C4-2B (cell line): ENCODE results near the gene CUX1.

Experiments used
- H3K27ac ChIP-seq: fragments of 450-650 bp; 2 replicates; pipeline ENCODE4 v1.5.1; 2017
- ZFX ChIP-seq: fragments of 450-650 bp; IDR thresholded peaks from 2 replicates; pipeline ENCODE4 v1.6.1; 2017
- TF ChIP-seq, protein P1 (sequence below): fragments of 450-650 bp; conservative IDR thresholded peaks from 2 replicates; pipeline ENCODE4 v1.5.1; 2017; ENCODE audit warnings: mild to moderate bottlenecking

The CUX1 gene

DNA sequence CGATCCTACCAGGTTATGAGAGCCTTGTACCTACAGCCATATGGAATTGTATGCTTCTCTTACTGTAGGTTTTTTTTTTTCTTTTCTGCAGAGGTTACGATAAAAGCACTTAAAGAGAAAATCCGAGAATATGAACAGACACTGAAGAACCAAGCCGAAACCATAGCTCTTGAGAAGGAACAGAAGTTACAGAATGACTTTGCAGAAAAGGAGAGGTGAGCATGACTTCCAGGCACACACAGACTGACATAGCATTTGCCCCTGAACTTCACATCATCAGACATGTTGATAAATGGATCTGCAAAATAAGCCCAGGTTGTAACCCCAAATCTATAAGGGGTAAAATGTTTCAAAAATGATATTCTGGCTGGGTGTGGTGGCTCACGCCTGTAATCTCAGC, 286.8 kb downstream of the CUX1 start:
- no peak overlapping the region for H3K27ac ChIP-seq

DNA sequence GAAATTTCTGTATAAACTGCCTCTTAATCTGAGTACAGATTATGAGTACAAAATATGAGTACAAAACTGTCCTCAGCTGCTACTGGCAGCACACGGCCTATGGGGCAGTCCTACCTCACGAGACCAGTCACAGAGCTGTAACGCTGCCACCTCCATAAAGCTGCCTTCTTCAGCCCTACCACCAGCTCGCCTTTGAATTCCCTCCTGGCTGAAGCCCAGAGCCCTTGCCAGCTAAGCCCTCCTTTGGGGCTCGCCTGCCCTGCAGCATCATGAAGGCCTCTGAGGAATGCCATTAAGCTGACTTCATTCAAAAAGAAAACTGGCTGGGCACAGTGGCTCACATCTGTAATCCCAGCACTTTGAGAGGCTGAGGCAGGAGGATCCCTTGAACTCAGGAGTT, 289.2 kb downstream of the CUX1 start:
- H3K27ac ChIP-seq: no peak overlapping the region
- no peak for TF ChIP-seq ZFX
- TF ChIP-seq, protein P1, sequence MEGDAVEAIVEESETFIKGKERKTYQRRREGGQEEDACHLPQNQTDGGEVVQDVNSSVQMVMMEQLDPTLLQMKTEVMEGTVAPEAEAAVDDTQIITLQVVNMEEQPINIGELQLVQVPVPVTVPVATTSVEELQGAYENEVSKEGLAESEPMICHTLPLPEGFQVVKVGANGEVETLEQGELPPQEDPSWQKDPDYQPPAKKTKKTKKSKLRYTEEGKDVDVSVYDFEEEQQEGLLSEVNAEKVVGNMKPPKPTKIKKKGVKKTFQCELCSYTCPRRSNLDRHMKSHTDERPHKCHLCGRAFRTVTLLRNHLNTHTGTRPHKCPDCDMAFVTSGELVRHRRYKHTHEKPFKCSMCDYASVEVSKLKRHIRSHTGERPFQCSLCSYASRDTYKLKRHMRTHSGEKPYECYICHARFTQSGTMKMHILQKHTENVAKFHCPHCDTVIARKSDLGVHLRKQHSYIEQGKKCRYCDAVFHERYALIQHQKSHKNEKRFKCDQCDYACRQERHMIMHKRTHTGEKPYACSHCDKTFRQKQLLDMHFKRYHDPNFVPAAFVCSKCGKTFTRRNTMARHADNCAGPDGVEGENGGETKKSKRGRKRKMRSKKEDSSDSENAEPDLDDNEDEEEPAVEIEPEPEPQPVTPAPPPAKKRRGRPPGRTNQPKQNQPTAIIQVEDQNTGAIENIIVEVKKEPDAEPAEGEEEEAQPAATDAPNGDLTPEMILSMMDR: no peak

More for the DNA sequence above, 286.8 kb downstream of the CUX1 start:
- no peak for TF ChIP-seq ZFX
- TF ChIP-seq, protein P1: no peak

DNA sequence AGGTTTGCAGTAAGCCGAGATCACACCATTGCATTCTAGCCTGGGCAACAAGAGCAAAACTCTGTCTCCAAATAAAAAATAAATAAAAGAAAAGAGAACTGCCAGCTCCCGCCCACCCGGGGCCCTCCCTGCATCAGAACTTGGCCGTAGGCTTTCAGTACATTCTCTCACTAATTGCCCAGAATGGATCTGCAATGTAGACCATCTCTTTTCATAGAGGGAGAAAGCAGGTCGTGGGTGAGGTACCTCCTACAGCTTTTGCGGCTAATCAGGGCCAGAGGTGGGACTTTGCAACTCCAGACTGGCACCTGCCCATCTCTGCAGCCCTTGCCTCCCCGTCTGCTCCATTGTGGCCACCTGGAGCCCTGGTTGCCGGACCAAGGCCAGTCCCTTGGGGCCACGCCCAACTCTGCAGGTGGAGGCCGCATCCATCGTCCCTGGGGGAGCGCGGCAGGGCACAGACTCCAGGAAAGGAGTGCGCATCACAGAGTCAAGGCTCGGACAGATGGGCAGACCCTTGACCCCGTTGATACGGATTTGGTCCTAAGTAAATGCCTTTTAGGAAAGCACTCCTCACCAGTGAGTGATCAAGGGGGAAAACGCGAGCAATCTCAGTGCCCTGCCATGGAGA, 290.2 kb downstream of the CUX1 start:
- TF ChIP-seq, protein P1: no peak
- no peak for TF ChIP-seq ZFX

DNA sequence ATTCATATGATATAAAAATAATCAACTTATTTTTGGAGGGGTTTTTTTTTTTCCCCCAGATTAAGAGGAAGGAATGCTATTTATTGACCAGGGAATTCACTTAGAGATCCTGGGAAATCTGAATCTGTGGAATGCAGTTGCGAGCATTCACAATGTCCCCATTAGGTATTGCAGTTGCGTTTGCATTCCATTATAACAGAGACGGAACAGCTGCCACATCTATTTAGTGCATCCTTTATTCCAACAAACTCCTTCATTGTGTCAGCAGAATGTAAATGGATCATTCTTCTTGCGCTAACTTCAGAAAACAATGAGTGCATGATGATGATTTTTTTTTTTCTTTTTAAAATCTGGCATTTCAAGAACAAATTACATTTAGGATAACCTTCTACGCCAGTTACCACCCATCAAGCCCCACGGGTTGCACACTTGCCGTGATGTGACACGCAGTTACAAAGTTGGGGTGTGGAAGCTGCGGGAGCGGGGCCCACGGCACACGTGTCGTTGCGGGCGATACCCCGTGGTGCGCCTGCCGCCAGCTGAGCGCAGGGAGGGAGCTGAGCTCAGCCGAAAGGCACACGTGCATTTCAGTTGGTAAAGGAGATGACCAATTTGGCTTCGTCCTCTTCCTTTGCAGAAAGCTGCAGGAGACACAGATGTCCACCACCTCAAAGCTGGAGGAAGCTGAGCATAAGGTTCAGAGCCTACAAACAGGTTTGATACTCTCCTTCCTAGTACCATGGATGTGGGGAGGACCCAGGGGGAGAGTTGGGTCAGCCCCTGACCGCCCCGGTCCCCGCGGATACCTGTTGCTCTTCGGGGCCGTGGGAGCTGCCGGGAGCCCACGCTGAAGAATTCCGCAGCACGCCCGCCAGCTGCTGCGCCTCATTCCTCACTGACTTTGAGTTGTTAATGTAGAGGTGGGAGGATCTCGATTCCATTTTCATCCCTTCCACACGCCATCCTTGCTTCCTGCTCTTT, 293.9 kb downstream of the CUX1 start:
- TF ChIP-seq, protein P1: no peak
- no peak for TF ChIP-seq ZFX
- H3K27ac ChIP-seq: no peak overlapping the region

More for the DNA sequence above, 290.2 kb downstream of the CUX1 start:
- H3K27ac ChIP-seq: no peak overlapping the region

DNA sequence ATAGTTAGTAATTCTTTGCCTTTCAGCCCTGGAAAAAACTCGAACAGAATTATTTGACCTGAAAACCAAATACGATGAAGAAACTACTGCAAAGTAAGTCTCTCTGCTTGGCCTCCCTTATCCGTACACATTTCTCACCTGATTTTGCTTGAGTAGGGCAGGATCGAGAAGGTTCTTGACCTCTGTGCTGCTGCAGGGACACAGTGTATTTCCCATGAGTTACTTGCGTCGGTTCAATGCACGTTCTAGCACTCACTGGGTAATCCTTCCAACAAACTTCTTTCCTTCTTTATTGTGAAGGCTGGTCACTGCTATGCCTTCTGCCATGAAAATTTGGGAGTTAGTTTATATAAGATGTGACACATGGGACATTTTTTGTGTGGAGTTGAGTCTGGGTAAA, 297.8 kb downstream of the CUX1 start:
- TF ChIP-seq ZFX: 0 out of 2 replicates have a peak, but pooled peaks have one; percentile 11
- TF ChIP-seq, protein P1: no peak
- no peak overlapping the region for H3K27ac ChIP-seq

DNA sequence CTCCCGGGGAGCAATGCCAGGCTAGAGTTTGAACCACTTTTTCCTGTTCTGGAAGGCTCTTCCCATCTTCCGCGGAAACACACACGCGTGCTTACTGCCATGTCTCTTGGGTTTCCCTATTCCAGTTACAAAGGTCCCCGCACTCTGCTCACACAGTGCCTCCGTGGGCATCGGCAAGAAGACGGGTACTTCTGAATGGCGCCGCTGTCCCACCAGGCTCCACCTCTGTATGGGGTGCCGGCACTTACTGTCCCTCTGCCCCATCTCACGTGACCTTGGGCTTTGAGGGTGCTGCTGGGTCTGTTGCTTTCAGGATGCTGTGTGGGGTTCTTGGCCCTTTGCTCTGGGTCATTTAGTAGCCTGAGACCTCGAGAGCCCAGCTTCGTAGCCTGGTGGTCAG, 298.5 kb downstream of the CUX1 start:
- TF ChIP-seq, protein P1: no peak
- no peak for TF ChIP-seq ZFX
- no peak overlapping the region for H3K27ac ChIP-seq

DNA sequence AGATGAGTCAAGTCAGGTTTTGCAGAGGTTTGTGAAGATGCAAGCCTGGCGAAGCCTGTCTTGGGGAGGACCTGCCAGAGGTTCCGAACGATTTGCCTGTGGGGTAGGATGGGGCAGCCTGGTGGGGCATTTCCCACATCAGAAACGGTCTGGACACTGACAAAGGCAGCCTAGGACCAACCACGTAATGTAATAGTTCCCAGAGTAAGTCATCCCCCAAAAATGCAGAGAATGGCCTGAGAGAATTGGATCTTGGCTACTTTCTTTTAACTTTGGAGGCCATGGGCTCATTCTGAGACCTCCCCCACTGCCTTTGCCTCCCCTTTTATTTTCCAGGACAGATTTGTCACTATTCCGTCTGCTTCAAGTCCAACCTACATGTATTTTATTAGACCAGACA, 300.3 kb downstream of the CUX1 start:
- H3K27ac ChIP-seq: no peak overlapping the region
- TF ChIP-seq, protein P1: no peak
- TF ChIP-seq ZFX: no peak
